ENCODE measurements around the gene OGDH. TPM values are rescaled to one million over a fixed set of nuclear protein-coding genes. Genes with fewer than 3 reads are reported as not detected.

The OGDH gene
- total RNA-seq, 1 donor from 2014 or later: 68.0 TPM

DNA sequence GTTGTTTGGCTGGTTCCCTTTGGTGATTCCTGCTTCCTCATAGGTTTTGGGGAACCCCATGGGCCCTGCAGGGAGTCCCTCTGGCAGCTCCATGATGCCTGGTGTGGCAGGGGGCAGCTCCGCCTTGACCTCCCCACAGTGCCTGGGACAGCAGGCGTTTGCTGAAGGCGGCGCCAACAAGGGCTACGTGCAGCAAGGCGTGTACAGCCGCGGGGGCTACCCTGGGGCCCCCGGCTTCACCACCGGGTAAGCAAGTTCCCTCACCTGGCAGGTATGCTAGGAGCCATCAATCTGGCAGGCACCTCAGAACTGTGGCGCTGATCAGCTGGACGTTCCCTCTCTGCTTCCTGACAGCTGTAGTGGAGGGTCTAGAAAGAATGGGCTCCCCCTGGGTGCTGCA, 150.5 kb downstream of the OGDH start:
- peaks cover 13% of the 10 kb centered on the region for H3K36me3 Mint-ChIP-seq (ENCODE audit: unreplicated experiment)
- TF ChIP-seq CTCF (IDR thresholded peaks at IDR 0.05): no peak
- H3K27ac Mint-ChIP-seq (ENCODE audit: unreplicated experiment): no peak overlapping the region
- H3K4me3 Mint-ChIP-seq (ENCODE audit: unreplicated experiment): no peak overlapping the region
- DNase-seq (ENCODE audit: extremely low spot score, unreplicated experiment): no peak
- no peaks in the 10 kb centered on the region for H3K9me3 Mint-ChIP-seq (ENCODE audit: unreplicated experiment)
- H3K27me3 Mint-ChIP-seq (ENCODE audit: unreplicated experiment): no peaks in the 10 kb centered on the region
- H3K4me1 Mint-ChIP-seq (ENCODE audit: unreplicated experiment): peaks cover 2% of the 10 kb centered on the region

- TF ChIP-seq CTCF (IDR thresholded peaks at IDR 0.05): no peak
- DNase-seq (ENCODE audit: extremely low spot score, unreplicated experiment): no peak
- Mint-ChIP-seq H3K4me3 (ENCODE audit: unreplicated experiment) (no peak overlapping the region), H3K27me3 (ENCODE audit: unreplicated experiment) (no peaks in the 10 kb centered on the region), H3K9me3 (ENCODE audit: unreplicated experiment) (no peaks in the 10 kb centered on the region), H3K4me1 (ENCODE audit: unreplicated experiment) (peaks cover 2% of the 10 kb centered on the region), H3K36me3 (ENCODE audit: unreplicated experiment) (peaks cover 16% of the 10 kb centered on the region), H3K27ac (ENCODE audit: unreplicated experiment) (no peak overlapping the region)
Observed at GRCh38 chr7:44757311-44757710, 150.9 kb downstream of the OGDH start.

GRCh38 chr7:44757739-44758138, 151.3 kb downstream of the OGDH start:
- Mint-ChIP-seq H3K27me3 (ENCODE audit: unreplicated experiment) (no peaks in the 10 kb centered on the region), H3K9me3 (ENCODE audit: unreplicated experiment) (no peaks in the 10 kb centered on the region), H3K36me3 (ENCODE audit: unreplicated experiment) (peaks cover 15% of the 10 kb centered on the region), H3K4me1 (ENCODE audit: unreplicated experiment) (no peaks in the 10 kb centered on the region), H3K4me3 (ENCODE audit: unreplicated experiment) (no peak overlapping the region), H3K27ac (ENCODE audit: unreplicated experiment) (no peak overlapping the region)
- no peak for TF ChIP-seq CTCF (IDR thresholded peaks at IDR 0.05)
- DNase-seq (ENCODE audit: extremely low spot score, unreplicated experiment): no peak

Other genes with a start within 250 kb of the OGDH start
- gene NUDCD3, start 116.0 kb upstream of the OGDH start, total RNA-seq: 112 and 128 TPM in 2 replicates
- not detected in 2 replicates for gene NPC1L1, start 65.3 kb upstream of the OGDH start, total RNA-seq
- 67.0 and 69.0 TPM in 2 replicates for gene DDX56, start 32.7 kb upstream of the OGDH start, total RNA-seq
- gene TMED4, start 24.4 kb upstream of the OGDH start, total RNA-seq: 88.6 and 89.6 TPM in 2 replicates
- gene ZMIZ2, start 142.2 kb downstream of the OGDH start, total RNA-seq: 87.2 and 96.4 TPM in 2 replicates
- gene PPIA, start 190.1 kb downstream of the OGDH start, total RNA-seq: 1,265 and 1,344 TPM in 2 replicates
- gene H2AZ2, start 241.5 kb downstream of the OGDH start, total RNA-seq: 165 and 169 TPM in 2 replicates